HepG2 (cell line): ENCODE results near the gene METTL26. TPM values are rescaled to one million over a fixed set of nuclear protein-coding genes. Genes with fewer than 3 reads are reported as not detected.

Experiments used
- ATF2 ChIP-seq: sonication (generic); formaldehyde crosslinking; IDR thresholded peaks from 2 replicates; pipeline ENCODE4 v1.4.0; 2020; ENCODE audit warnings: missing genetic modification reagents
- GLMP ChIP-seq: sonication (generic); formaldehyde crosslinking; IDR thresholded peaks from 2 replicates; pipeline ENCODE4 v1.9.0; 2021; ENCODE audit warnings: missing genetic modification reagents, mild to moderate bottlenecking, borderline replicate concordance
- HOXA9 ChIP-seq: sonication (generic); formaldehyde crosslinking; IDR thresholded peaks from 2 replicates; pipeline ENCODE4 v1.8.1; 2022; ENCODE audit warnings: missing genetic modification reagents, mild to moderate bottlenecking, moderate library complexity, borderline replicate concordance
- NFIB ChIP-seq: sonication (generic); formaldehyde crosslinking; IDR thresholded peaks from 2 replicates; pipeline ENCODE4 v1.9.0; 2021; ENCODE audit warnings: missing genetic modification reagents, mild to moderate bottlenecking, borderline replicate concordance
- PHF5A ChIP-seq: IDR thresholded peaks from one replicate; pipeline ENCODE4 v1.6.1; 2018; ENCODE audit warnings: low read depth, missing genetic modification reagents; ENCODE audit not compliant: unreplicated experiment
- PPARG ChIP-seq: conservative IDR thresholded peaks from 2 replicates; pipeline ENCODE4 v1.6.1; 2016; ENCODE audit warnings: missing biosample characterization, missing genetic modification reagents
- PRDM15 ChIP-seq: sonication (generic); formaldehyde crosslinking; IDR thresholded peaks from 2 replicates; pipeline ENCODE4 v1.4.0; 2020; ENCODE audit warnings: missing genetic modification reagents
- SIN3B ChIP-seq: fragments of 150-350 bp; IDR thresholded peaks from 2 replicates; pipeline ENCODE4 v1.6.1; 2014; ENCODE audit warnings: low read length
- SSRP1 ChIP-seq: IDR thresholded peaks from 2 replicates; pipeline ENCODE4 v1.6.1; 2016; ENCODE audit warnings: control low read depth
- SYNCRIP ChIP-seq: fragments of 200-400 bp; formaldehyde crosslinking; IDR thresholded peaks from 2 replicates; pipeline ENCODE4 v1.6.1; 2018; ENCODE audit warnings: mild to moderate bottlenecking, low read depth, low read length; ENCODE audit not compliant: insufficient read depth
- ZFAT ChIP-seq: sonication (generic); formaldehyde crosslinking; conservative IDR thresholded peaks from 2 replicates; pipeline ENCODE4 v1.8.1; 2023; ENCODE audit warnings: missing genetic modification reagents, inconsistent platforms
- ZNF432 ChIP-seq: sonication (generic); formaldehyde crosslinking; IDR thresholded peaks from 2 replicates; pipeline ENCODE4 v1.5.0; 2020; ENCODE audit warnings: missing genetic modification reagents, mild to moderate bottlenecking, borderline replicate concordance
- ZNF580 ChIP-seq: IDR thresholded peaks from 2 replicates; pipeline ENCODE4 v1.6.1; 2016; ENCODE audit warnings: low read depth, borderline replicate concordance
- ZNF850 ChIP-seq: sonication (generic); formaldehyde crosslinking; conservative IDR thresholded peaks from 2 replicates; pipeline ENCODE4 v1.9.0; 2021; ENCODE audit warnings: mild to moderate bottlenecking, missing genetic modification reagents
- polyA plus RNA-seq, 8 experiments: library from polyadenylated mRNA; depleted of rRNA in 3 of 8; stranded (reverse) in 7 of 8; unstranded in 1 of 8; fragments of >200 nt; fragmentation: Illumina TruSeq in 4 of 8; extraction: Trizol in 4 of 8; gene quantifications; 2 replicates each; pipeline versions ENCODE4 v1.2.1 to v1.2.3, GENCODE V29; 2011 to 2016; ENCODE audit warnings: low read depth in 4 of 8, missing spikeins in 1 of 8, mixed read lengths in 1 of 8; ENCODE audit not compliant: insufficient read depth in 1 of 8
- total RNA-seq, 5 experiments: library from RNA; depleted of rRNA; stranded (reverse); fragments of >200 nt; fragmentation: Illumina TruSeq; extraction: Trizol; gene quantifications; 2 replicates each; pipeline ENCODE4 v1.2.3, GENCODE V29; 2016; ENCODE audit warnings: low read depth in 1 of 5
- TF ChIP-seq, protein P1 (sequence below): sonication (generic); formaldehyde crosslinking; IDR thresholded peaks from 2 replicates; pipeline ENCODE4 v1.4.0; 2020; ENCODE audit warnings: mild to moderate bottlenecking, missing genetic modification reagents

METTL26 gene
- total and polyA plus RNA-seq, 2 of the 13 experiments (the other 11 are each of a cell fraction or from before 2014, with no cell fraction given): 65.5 to 70.1 TPM

- TF ChIP-seq GLMP (CRISPR knock-in tag) (no peak; the same call in 1 of the 2 replicates), HOXA9 (no peak; the same call in 1 of the 2 replicates), ZFAT (CRISPR knock-in tag) (no peak), SIN3B (no peak), PHF5A (CRISPR knock-in tag) (peak; percentile 23), ATF2 (CRISPR knock-in tag) (peak; percentile 46; the same call in 1 of the 2 replicates), SYNCRIP (no peak), PPARG (CRISPR knock-in tag) (peak; percentile 40; the same call in 1 of the 2 replicates), PRDM15 (CRISPR knock-in tag) (no peak), ZNF432 (CRISPR knock-in tag) (peak; percentile 20; the same call in 1 of the 2 replicates), ZNF580 (peak; percentile 23; the same call in 1 of the 2 replicates), NFIB (CRISPR knock-in tag) (no peak), ZNF850 (CRISPR knock-in tag) (no peak), SSRP1 (CRISPR knock-in tag) (peak; percentile 94; the same call in 1 of the 2 replicates)
- TF ChIP-seq, protein P1, sequence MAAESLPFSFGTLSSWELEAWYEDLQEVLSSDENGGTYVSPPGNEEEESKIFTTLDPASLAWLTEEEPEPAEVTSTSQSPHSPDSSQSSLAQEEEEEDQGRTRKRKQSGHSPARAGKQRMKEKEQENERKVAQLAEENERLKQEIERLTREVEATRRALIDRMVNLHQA (CRISPR knock-in tag): no peak
These were observed at the start of gene METTL26 (continued) for GRCh38 chr16:636206-637080.
